ENCODE measurements around the gene RPP25L. TPM values are rescaled to one million over a fixed set of nuclear protein-coding genes. Genes with fewer than 3 reads are reported as not detected.

The RPP25L gene
- total RNA-seq, 2 donors from 2014 or later, result 29.9 to 49.2 TPM

- no peak for DNase-seq (ENCODE audit: low spot score)
- H3K4me3 ChIP-seq, result no peak overlapping the region
- peaks cover 0 to 30% of the 10 kb centered on the region in 2 donors for H3K4me1 ChIP-seq
Observed at GRCh38 chr9:34623374-34624235, 11.7 kb upstream of the RPP25L start.

GRCh38 chr9:34620061-34620994 is 8.4 kb upstream of the RPP25L start, which contains the start of gene DCTN3:
Gene DCTN3, minus strand, starts transcription at chr9:34620495. Its CDS starts 31 bp downstream, at chr9:34620464.
- H3K4me1 ChIP-seq, result peaks cover 0 to 26% of the 10 kb centered on the region in 2 donors
- H3K27me3 ChIP-seq, result peaks cover 8 to 29% of the 10 kb centered on the region in 2 donors
- peak; percentile 97 for DNase-seq (ENCODE audit: low spot score)
- peak within 1 kb of the TSS; percentile 85 to 86 for H3K4me3 ChIP-seq
- H3K9me3 ChIP-seq, result no peaks in the 10 kb centered on the region
- peak in 1 of 2 donors; percentile 23 for TF ChIP-seq CTCF (IDR thresholded peaks at IDR 0.05)
- H3K36me3 ChIP-seq, result peaks cover 27% of the 10 kb centered on the region
- H3K27ac ChIP-seq, result peak within 1 kb of the TSS; percentile 24 to 64

More at GRCh38 chr9:34623374-34624235, 11.7 kb upstream of the RPP25L start:
- Histone ChIP-seq H3K27ac (no peak overlapping the region), H3K9me3 (no peaks in the 10 kb centered on the region), H3K27me3 (peaks cover 17 to 46% of the 10 kb centered on the region in 2 donors), H3K36me3 (no peaks in the 10 kb centered on the region)
- no peak for TF ChIP-seq CTCF (IDR thresholded peaks at IDR 0.05)

- Histone ChIP-seq H3K9me3 (no peaks in the 10 kb centered on the region), H3K27ac (no peak overlapping the region), H3K4me3 (no peak overlapping the region), H3K4me1 (peaks cover 0 to 35% of the 10 kb centered on the region in 2 donors), H3K27me3 (no peaks in the 10 kb centered on the region), H3K36me3 (peaks cover 37% of the 10 kb centered on the region)
- DNase-seq (ENCODE audit: low spot score), result no peak
- no peak for TF ChIP-seq CTCF (IDR thresholded peaks at IDR 0.05)
Observed at GRCh38 chr9:34615132-34615531, 3.2 kb upstream of the RPP25L start.

GRCh38 chr9:34612788-34613390 is 992 bp upstream of the RPP25L start:
- peaks cover 35% of the 10 kb centered on the region for H3K36me3 ChIP-seq
- H3K27me3 ChIP-seq, result no peaks in the 10 kb centered on the region
- H3K9me3 ChIP-seq, result no peaks in the 10 kb centered on the region
- peak; percentile 88 for DNase-seq (ENCODE audit: low spot score)
- H3K4me1 ChIP-seq, result peaks cover 0 to 28% of the 10 kb centered on the region in 2 donors
- peak overlapping the region; percentile 92 for H3K27ac ChIP-seq
- peak overlapping the region; percentile 75 to 81 for H3K4me3 ChIP-seq
- peak; percentile 61 to 91 for TF ChIP-seq CTCF (IDR thresholded peaks at IDR 0.05)

- Histone ChIP-seq H3K4me1 (peaks cover 0 to 28% of the 10 kb centered on the region in 2 donors), H3K27ac (peak overlapping the region; percentile 92), H3K4me3 (peak overlapping the region; percentile 75 to 81), H3K27me3 (no peaks in the 10 kb centered on the region), H3K9me3 (no peaks in the 10 kb centered on the region), H3K36me3 (peaks cover 19% of the 10 kb centered on the region)
- DNase-seq (ENCODE audit: low spot score), result no peak
- TF ChIP-seq CTCF (IDR thresholded peaks at IDR 0.05), result no peak
Observed at GRCh38 chr9:34611251-34611810, 566 bp downstream of the RPP25L start.
